NCI-H1436 (cell line): ENCODE data around the gene SLITRK6.
"Not testable (repeated sequence)": the region's sequence is repeated elsewhere in the genome, so short reads cannot be mapped to it uniquely, and the experiment has no call there.

Experiments used
- DNase-seq: peaks from one replicate; lab custom pipeline; 2025; lab: John Stamatoyannopoulos, UW

SLITRK6 gene

GRCh38 chr13:85799097-85799582 lies at the start of gene SLITRK6:
TSS of gene SLITRK6 (minus strand) at chr13:85799419. CDS start at chr13:85796508, 2,911 bp downstream.
- DNase-seq = peak; percentile 19

- DNase-seq = no peak
Measured at GRCh38 chr13:85847012-85847411, 47.8 kb upstream of the SLITRK6 start.

GRCh38 chr13:85841427-85841826 lies 42.2 kb upstream of the SLITRK6 start:
- DNase-seq = no peak

- no peak for DNase-seq
Measured at GRCh38 chr13:85833921-85834320, 34.7 kb upstream of the SLITRK6 start.

- DNase-seq = peak; percentile 17
Measured at GRCh38 chr13:85828094-85828684, 29.0 kb upstream of the SLITRK6 start.

GRCh38 chr13:85825454-85825853 lies 26.2 kb upstream of the SLITRK6 start:
- no peak for DNase-seq

GRCh38 chr13:85823832-85824231 lies 24.6 kb upstream of the SLITRK6 start:
- DNase-seq = no peak

GRCh38 chr13:85819513-85819912 lies 20.3 kb upstream of the SLITRK6 start:
- no peak for DNase-seq

GRCh38 chr13:85816413-85816812 lies 17.2 kb upstream of the SLITRK6 start:
- DNase-seq = peak; percentile 0

- no peak for DNase-seq
Measured at GRCh38 chr13:85812282-85812681, 13.1 kb upstream of the SLITRK6 start.

- no peak for DNase-seq
Measured at GRCh38 chr13:85808811-85809210, 9.6 kb upstream of the SLITRK6 start.

GRCh38 chr13:85806553-85807175 lies 7.4 kb upstream of the SLITRK6 start:
- DNase-seq = peak; percentile 59

- DNase-seq = no peak
Measured at GRCh38 chr13:85798556-85798955, 663 bp downstream of the SLITRK6 start.

- no peak for DNase-seq
Measured at GRCh38 chr13:85797311-85797710, 1.9 kb downstream of the SLITRK6 start.

- DNase-seq = no peak
Measured at GRCh38 chr13:85785205-85785604, 14.0 kb downstream of the SLITRK6 start.

- no peak for DNase-seq
Measured at GRCh38 chr13:85772367-85772766, 26.9 kb downstream of the SLITRK6 start.

GRCh38 chr13:85771856-85772255 lies 27.4 kb downstream of the SLITRK6 start:
- no peak for DNase-seq

GRCh38 chr13:85768946-85769345 lies 30.3 kb downstream of the SLITRK6 start:
- DNase-seq = no peak

- no peak for DNase-seq
Measured at GRCh38 chr13:85755123-85755522, 44.1 kb downstream of the SLITRK6 start.

- not testable (repeated sequence) for DNase-seq
Measured at GRCh38 chr13:85743201-85743770, 55.9 kb downstream of the SLITRK6 start.
